IMR-90 (cell line): ENCODE measurements around the gene INTS6L. TPM values are rescaled to one million over a fixed set of nuclear protein-coding genes. Genes with fewer than 3 reads are reported as not detected.

Experiments used
- ATAC-seq: fragments of 200-7000 bp; cut with Tn5 transposase; 2 replicates; pipeline ENCODE4 v1.9.1; 2020; ENCODE audit warnings: low read depth, mild to moderate bottlenecking, moderate library complexity
- BruUV-seq: library from RNA; stranded (reverse); fragments of 400-500 nt; replicated peaks from 2 replicates; lab custom pipeline; 2021; lab: Mats Ljungman, UMichigan
- CTCF ChIA-PET: fragments of 300-600 bp; formaldehyde crosslinking; extraction: SDS; loops from one replicate; lab custom pipeline; 2021; ENCODE audit warnings: antibody characterized with exemption; lab: Yijun Ruan, JAX
- POLR2A ChIA-PET: fragments of 300-600 bp; sonication (Branson Sonifier 250); formaldehyde crosslinking; loops from one replicate; lab custom pipeline; 2022; ENCODE audit warnings: antibody characterized with exemption; ENCODE audit not compliant: unreplicated experiment; lab: Charles Lee
- DNase-seq: peaks from one replicate; pipeline ENCODE4 v3.0.0; 2013
- H2AFZ ChIP-seq: replicated peaks from 2 replicates; pipeline ENCODE3; 2013; ENCODE audit warnings: low read length, mild to moderate bottlenecking; ENCODE audit not compliant: poor library complexity
- H2AK5ac ChIP-seq: 2 replicates; pipeline ENCODE4 v1.6.1; 2013; ENCODE audit warnings: low read depth, low read length, inconsistent platforms
- H2AK9ac ChIP-seq: replicated peaks from 2 replicates; pipeline ENCODE3; 2013; ENCODE audit warnings: mild to moderate bottlenecking, low read depth, low read length, moderate library complexity; ENCODE audit not compliant: poor library complexity
- H2BK120ac ChIP-seq: 2 replicates; pipeline ENCODE4 v1.6.1; 2013; ENCODE audit warnings: low read depth, low read length, inconsistent platforms
- H2BK15ac ChIP-seq: 3 replicates; pipeline ENCODE4 v1.6.1; 2013; ENCODE audit warnings: low read depth, low read length, inconsistent platforms
- H2BK20ac ChIP-seq: 2 replicates; pipeline ENCODE4 v1.6.1; 2013; ENCODE audit warnings: low read depth, mild to moderate bottlenecking, inconsistent platforms, low read length, moderate library complexity
- H2BK5ac ChIP-seq: 2 replicates; pipeline ENCODE4 v1.6.1; 2013; ENCODE audit warnings: mild to moderate bottlenecking, low read depth, low read length, inconsistent platforms; ENCODE audit not compliant: poor library complexity, severe bottlenecking
- H3K14ac ChIP-seq: replicated peaks from 2 replicates; pipeline ENCODE4 v1.6.1; 2013; ENCODE audit warnings: low read depth, low read length, inconsistent platforms
- H3K18ac ChIP-seq: 2 replicates; pipeline ENCODE4 v1.6.1; 2013; ENCODE audit warnings: low read depth, low read length, control low read depth
- H3K23ac ChIP-seq: 2 replicates; pipeline ENCODE4 v1.6.1; 2013; ENCODE audit warnings: low read depth, low read length, inconsistent platforms
- H3K27ac ChIP-seq: 2 replicates; pipeline ENCODE4 v1.5.1; 2013; ENCODE audit warnings: mild to moderate bottlenecking, control low read depth, low read length; ENCODE audit not compliant: insufficient read depth
- H3K27me3 ChIP-seq: 2 replicates; pipeline ENCODE4 v1.6.1; 2013; ENCODE audit warnings: low read length; ENCODE audit not compliant: control insufficient read depth, insufficient read depth
- H3K36me3 ChIP-seq: 2 replicates; pipeline ENCODE4 v1.6.1; 2013; ENCODE audit warnings: low read length, mixed read lengths; ENCODE audit not compliant: control insufficient read depth, insufficient read depth
- H3K4ac ChIP-seq: 2 replicates; pipeline ENCODE4 v1.6.1; 2013; ENCODE audit warnings: low read depth, low read length, inconsistent platforms
- H3K4me1 ChIP-seq: 2 replicates; pipeline ENCODE4 v1.6.1; 2013; ENCODE audit warnings: low read length, mixed read lengths; ENCODE audit not compliant: control insufficient read depth, insufficient read depth
- H3K4me2 ChIP-seq: 2 replicates; pipeline ENCODE4 v1.6.1; 2013; ENCODE audit warnings: low read depth, mild to moderate bottlenecking, control low read depth, low read length, moderate library complexity
- H3K4me3 ChIP-seq: 2 replicates; pipeline ENCODE4 v1.5.1; 2013; ENCODE audit warnings: low read depth, mild to moderate bottlenecking, control low read depth, low read length, moderate library complexity; ENCODE audit not compliant: insufficient read depth
- H3K56ac ChIP-seq: 2 replicates; pipeline ENCODE4 v1.6.1; 2013; ENCODE audit warnings: low read length, inconsistent platforms; ENCODE audit not compliant: insufficient read depth; ENCODE audit errors: extremely low read depth
- H3K79me1 ChIP-seq, 2 experiments: 2 replicates each; pipeline ENCODE4 v1.6.1; 2013; ENCODE audit warnings: low read length in 2 of 2, inconsistent platforms in 1 of 2, low read depth in 1 of 2
- H3K9ac ChIP-seq: 2 replicates; pipeline ENCODE4 v1.6.1; 2013; ENCODE audit warnings: low read depth, low read length, control low read depth
- H3K9me1 ChIP-seq: 2 replicates; pipeline ENCODE4 v1.6.1; 2013; ENCODE audit warnings: low read length, inconsistent platforms; ENCODE audit not compliant: insufficient read depth
- H3K9me3 ChIP-seq: 2 replicates; pipeline ENCODE4 v1.6.1; 2013; ENCODE audit warnings: low read length; ENCODE audit not compliant: control insufficient read depth, insufficient read depth
- H4K20me1 ChIP-seq: 2 replicates; pipeline ENCODE4 v1.6.1; 2013; ENCODE audit warnings: low read length, inconsistent platforms; ENCODE audit not compliant: insufficient read depth
- H4K5ac ChIP-seq: 2 replicates; pipeline ENCODE4 v1.6.1; 2013; ENCODE audit warnings: mild to moderate bottlenecking, low read depth, low read length, control low read depth
- H4K8ac ChIP-seq, 2 experiments: 2 replicates each; pipeline ENCODE4 v1.6.1; 2013; ENCODE audit warnings: low read depth in 2 of 2, low read length in 2 of 2, control low read depth in 1 of 2, inconsistent platforms in 1 of 2
- H4K91ac ChIP-seq: 2 replicates; pipeline ENCODE4 v1.6.1; 2013; ENCODE audit warnings: low read depth, low read length, inconsistent platforms; ENCODE audit not compliant: insufficient read depth
- CHD1 ChIP-seq: IDR thresholded peaks from 2 replicates; pipeline ENCODE4 v1.6.1; 2012; ENCODE audit warnings: low read depth, low read length, improper control_type of control experiment
- CTCF ChIP-seq: conservative IDR thresholded peaks from 2 replicates; pipeline ENCODE4 v1.5.1; 2012; ENCODE audit warnings: mild to moderate bottlenecking, low read depth, low read length, improper control_type of control experiment
- MXI1 ChIP-seq: IDR thresholded peaks from 2 replicates; pipeline ENCODE4 v1.6.1; 2012; ENCODE audit warnings: low read depth, mild to moderate bottlenecking, low read length, moderate library complexity, borderline replicate concordance
- POLR2A ChIP-seq: IDR thresholded peaks from 2 replicates; pipeline ENCODE4 v1.6.1; 2012; ENCODE audit warnings: mild to moderate bottlenecking, low read depth, low read length
- RCOR1 ChIP-seq: IDR thresholded peaks from 2 replicates; pipeline ENCODE4 v1.6.1; 2012; ENCODE audit warnings: mild to moderate bottlenecking, low read length, improper control_type of control experiment; ENCODE audit not compliant: insufficient replicate concordance
- USF2 ChIP-seq: fragments of 150-350 bp; IDR thresholded peaks from 2 replicates; pipeline ENCODE4 v1.6.1; 2017; ENCODE audit warnings: mild to moderate bottlenecking, antibody characterized with exemption, low read length, low read depth
- WGBS, 2 experiments: methylation state at CpG; one replicate each; pipeline versions ENCODE4 v1.1.5 to v1.1.7; 2013; ENCODE audit warnings: missing lambda C conversion rate in 2 of 2; ENCODE audit not compliant: insufficient read length in 1 of 2; ENCODE audit errors: extremely low coverage in 2 of 2; 5-methylcytosine and 5-hydroxymethylcytosine counted together
- dilution Hi-C: fragments of 300-500 bp; cut with HindIII; formaldehyde crosslinking; loops from one replicate; pipeline ENCODE4 v1.14.3; 2018; ENCODE audit warnings: low sequenced_read_pairs; ENCODE audit not compliant: unreplicated experiment
- in situ Hi-C: fragments of 300-500 bp; cut with MboI; formaldehyde crosslinking; loops from 3 replicates; pipeline ENCODE4 v1.14.3; 2019; ENCODE audit warnings: low sequenced_read_pairs, inconsistent platforms, mixed read lengths
- intact Hi-C: fragments of 100-400 bp; cut with micrococcal nuclease; formaldehyde crosslinking; loops from 2 replicates; pipeline ENCODE4 v1.10.0; 2022
- polyA plus RNA-seq, 3 experiments: library from polyadenylated mRNA; depleted of rRNA; stranded (reverse); fragments of >200 nt; gene quantifications; 2 replicates each; pipeline ENCODE4 v1.2.3, GENCODE V29; 2012; ENCODE audit warnings: low replicate concordance in 1 of 3
- total RNA-seq: library from RNA; depleted of rRNA; stranded (reverse); fragments of >200 nt; gene quantifications from 2 replicates; pipeline ENCODE4 v1.2.3, GENCODE V29; 2012

Gene INTS6L
- total and polyA plus RNA-seq, 2 of the 4 experiments (the other 2 are of a cell fraction): 2.7 to 5.1 TPM

GRCh38 chrX:135497736-135498135 lies 22.7 kb upstream of the INTS6L start:
- WGBS, 2 experiments: no CpG with 5 or more reads among the region's 5 CpGs
- Histone ChIP-seq H3K9ac (no peak overlapping the region), H3K27ac (no peak overlapping the region), H3K23ac (no peak overlapping the region), H3K56ac (no peak overlapping the region), H3K14ac (no peak overlapping the region), H2AFZ (no peak overlapping the region), H2AK5ac (no peak overlapping the region), H2BK20ac (no peak overlapping the region), H3K9me1 (no peaks in the 10 kb centered on the region), H3K4me2 (no peak overlapping the region), H4K5ac (no peak overlapping the region), H2BK15ac (no peak overlapping the region), H3K4me3 (no peak overlapping the region), H3K79me1 (no peaks in the 10 kb centered on the region), H3K18ac (no peak overlapping the region), H4K8ac (no peak overlapping the region), H2BK5ac (no peak overlapping the region), H3K27me3 (peaks cover 6% of the 10 kb centered on the region), H3K4ac (no peak overlapping the region), H2AK9ac (no peak overlapping the region), H3K4me1 (no peaks in the 10 kb centered on the region), H4K91ac (no peak overlapping the region), H3K36me3 (no peaks in the 10 kb centered on the region), H4K20me1 (no peaks in the 10 kb centered on the region), H2BK120ac (no peak overlapping the region), H3K9me3 (no peaks in the 10 kb centered on the region)
- in situ Hi-C loops: no loop called here
- ATAC-seq: no peak
- dilution Hi-C loops: no loop called here
- DNase-seq: no peak
- ChIA-PET CTCF (no interaction called here), POLR2A (no interaction called here)
- intact Hi-C loops: no loop called here
- no TSS peak for BruUV-seq
- no peak for TF ChIP-seq RCOR1
- TF ChIP-seq MXI1: no peak
- no peak for TF ChIP-seq CHD1
- TF ChIP-seq CTCF: no peak
- TF ChIP-seq POLR2A: no peak
- no peak for TF ChIP-seq USF2
